Measurements from ENCODE around the gene LGMN. TPM values are rescaled to one million over a fixed set of nuclear protein-coding genes. Genes with fewer than 3 reads are reported as not detected.
"Not testable (repeated sequence)": the region's sequence is repeated elsewhere in the genome, so short reads cannot be mapped to it uniquely, and the experiment has no call there.

LGMN gene
- total RNA-seq, 4 donors from 2014 or later = 64.2 to 110 (median 71.5) TPM

- TF ChIP-seq EP300 (IDR thresholded peaks at IDR 0.05) (no peak), POLR2AphosphoS5 (IDR thresholded peaks at IDR 0.05) (no peak)
- DNase-seq (ENCODE audit: extremely low spot score) = no peak
- no peak overlapping the region for H3K4me3 ChIP-seq
- 79% methylated on average over 8 of the region's 8 CpGs for WGBS
- no peaks in the 10 kb centered on the region for H3K36me3 ChIP-seq
- H3K27me3 ChIP-seq = no peaks in the 10 kb centered on the region
- H3K9me3 ChIP-seq = no peaks in the 10 kb centered on the region
- H3K4me1 ChIP-seq = no peaks in the 10 kb centered on the region
- intact Hi-C loops (cut with DNase I) = no loop called here
- no peak overlapping the region for H3K27ac ChIP-seq (replicated peaks in 1 of 4)
These were observed 26.1 kb upstream of the LGMN start for GRCh38 chr14:92774572-92774971.

- DNase-seq (ENCODE audit: extremely low spot score) = no peak
- no peaks in the 10 kb centered on the region for H3K4me1 ChIP-seq
- no peaks in the 10 kb centered on the region for H3K9me3 ChIP-seq
- H3K36me3 ChIP-seq = no peaks in the 10 kb centered on the region
- H3K27ac ChIP-seq (replicated peaks in 1 of 4) = no peak overlapping the region
- no peaks in the 10 kb centered on the region for H3K27me3 ChIP-seq
- 67% methylated on average over 2 of the region's 2 CpGs for WGBS
- H3K4me3 ChIP-seq = no peak overlapping the region
- TF ChIP-seq CTCF (IDR thresholded peaks at IDR 0.05) = no peak
- intact Hi-C loops (cut with DNase I) = no loop called here
These were observed 22.1 kb upstream of the LGMN start for GRCh38 chr14:92770484-92770883.

GRCh38 chr14:92768795-92769194 is 20.4 kb upstream of the LGMN start:
- H3K4me1 ChIP-seq = no peaks in the 10 kb centered on the region
- intact Hi-C loops (cut with DNase I) = no loop called here
- no peak overlapping the region for H3K27ac ChIP-seq (replicated peaks in 1 of 4)
- whole genome bisulfite sequencing = 96% methylated on average over 5 of the region's 5 CpGs
- H3K4me3 ChIP-seq = no peak overlapping the region
- no peaks in the 10 kb centered on the region for H3K27me3 ChIP-seq
- TF ChIP-seq CTCF (IDR thresholded peaks at IDR 0.05) (no peak), POLR2AphosphoS5 (IDR thresholded peaks at IDR 0.05) (no peak), EP300 (IDR thresholded peaks at IDR 0.05) (no peak), POLR2A (IDR thresholded peaks at IDR 0.05; ENCODE audit: low read depth) (no peak)
- H3K9me3 ChIP-seq = no peaks in the 10 kb centered on the region
- no peaks in the 10 kb centered on the region for H3K36me3 ChIP-seq
- no peak for DNase-seq (ENCODE audit: extremely low spot score)

GRCh38 chr14:92768236-92768635 is 19.8 kb upstream of the LGMN start:
- DNase-seq (ENCODE audit: extremely low spot score); H3K4me3 ChIP-seq: not testable (repeated sequence)

GRCh38 chr14:92763666-92764631 is 15.5 kb upstream of the LGMN start:
- H3K4me3 ChIP-seq; intact Hi-C loops (cut with DNase I); H3K36me3 ChIP-seq; H3K27me3 ChIP-seq; H3K4me1 ChIP-seq; H3K9me3 ChIP-seq; DNase-seq (ENCODE audit: extremely low spot score); H3K27ac ChIP-seq (replicated peaks in 1 of 4): not testable (repeated sequence)
- WGBS = 63% methylated on average over 4 of the region's 5 CpGs

More at GRCh38 chr14:92768236-92768635, 19.8 kb upstream of the LGMN start:
- H3K4me1 ChIP-seq; H3K27ac ChIP-seq (replicated peaks in 1 of 4); intact Hi-C loops (cut with DNase I); H3K27me3 ChIP-seq; H3K9me3 ChIP-seq; H3K36me3 ChIP-seq: not testable (repeated sequence)
- WGBS = 78% methylated on average over 1 of the region's 1 CpG

- TF ChIP-seq CTCF (IDR thresholded peaks at IDR 0.05) (no peak), POLR2A (IDR thresholded peaks at IDR 0.05; ENCODE audit: low read depth) (no peak), EP300 (IDR thresholded peaks at IDR 0.05) (no peak), POLR2AphosphoS5 (IDR thresholded peaks at IDR 0.05) (no peak)
- H3K4me3 ChIP-seq = no peak overlapping the region
- intact Hi-C loops (cut with DNase I) = no loop called here
- H3K27ac ChIP-seq (replicated peaks in 1 of 4) = no peak overlapping the region
- DNase-seq (ENCODE audit: extremely low spot score) = no peak
- H3K9me3 ChIP-seq = no peaks in the 10 kb centered on the region
- no peaks in the 10 kb centered on the region for H3K36me3 ChIP-seq
- H3K27me3 ChIP-seq = no peaks in the 10 kb centered on the region
- WGBS = 86% methylated on average over 7 of the region's 7 CpGs
- no peaks in the 10 kb centered on the region for H3K4me1 ChIP-seq
These were observed 12.0 kb upstream of the LGMN start for GRCh38 chr14:92760524-92760805.

All from esophagus muscularis mucosa (tissue), 4 donors.